GM19025 (cell line): ENCODE measurements around the gene FOXI3.
"Not testable (repeated sequence)": the region's sequence is repeated elsewhere in the genome, so short reads cannot be mapped to it uniquely, and the experiment has no call there.

Experiments used
- ATAC-seq: cut with Tn5 transposase; IDR thresholded peaks from one replicate; pipeline ENCODE4 v1.9.1; 2021; ENCODE audit warnings: mild to moderate bottlenecking, low read depth, moderate library complexity; ENCODE audit not compliant: unreplicated experiment

Gene FOXI3

GRCh38 chr2:88443353-88443938, 9.0 kb downstream of the FOXI3 start:
- no peak for ATAC-seq

GRCh38 chr2:88442473-88442872, 10.0 kb downstream of the FOXI3 start:
- no peak for ATAC-seq

- ATAC-seq: no peak
Observed at GRCh38 chr2:88442061-88442460, 10.4 kb downstream of the FOXI3 start.

- no peak for ATAC-seq
Observed at GRCh38 chr2:88437010-88437409, 15.5 kb downstream of the FOXI3 start.

- no peak for ATAC-seq
Observed at GRCh38 chr2:88429929-88430328, 22.6 kb downstream of the FOXI3 start.

GRCh38 chr2:88423733-88424132, 28.8 kb downstream of the FOXI3 start:
- ATAC-seq: no peak

GRCh38 chr2:88419051-88419450, 33.4 kb downstream of the FOXI3 start:
- not testable (repeated sequence) for ATAC-seq

- no peak for ATAC-seq
Observed at GRCh38 chr2:88416016-88416663, 36.4 kb downstream of the FOXI3 start.

- ATAC-seq: not testable (repeated sequence)
Observed at GRCh38 chr2:88408870-88409269, 43.6 kb downstream of the FOXI3 start.

GRCh38 chr2:88400037-88400767, 52.3 kb downstream of the FOXI3 start:
- ATAC-seq: no peak

GRCh38 chr2:88398180-88398579, 54.3 kb downstream of the FOXI3 start:
- ATAC-seq: no peak
